Measurements from ENCODE around the gene CFAP410. TPM values are rescaled to one million over a fixed set of nuclear protein-coding genes. Genes with fewer than 3 reads are reported as not detected.
A peak's percentile ranks its signal among the peaks of the same experiment; 100 is the strongest.

Gene CFAP410
- total RNA-seq, 4 donors from 2014 or later = 10.6 to 23.0 (median 20.0) TPM

DNA sequence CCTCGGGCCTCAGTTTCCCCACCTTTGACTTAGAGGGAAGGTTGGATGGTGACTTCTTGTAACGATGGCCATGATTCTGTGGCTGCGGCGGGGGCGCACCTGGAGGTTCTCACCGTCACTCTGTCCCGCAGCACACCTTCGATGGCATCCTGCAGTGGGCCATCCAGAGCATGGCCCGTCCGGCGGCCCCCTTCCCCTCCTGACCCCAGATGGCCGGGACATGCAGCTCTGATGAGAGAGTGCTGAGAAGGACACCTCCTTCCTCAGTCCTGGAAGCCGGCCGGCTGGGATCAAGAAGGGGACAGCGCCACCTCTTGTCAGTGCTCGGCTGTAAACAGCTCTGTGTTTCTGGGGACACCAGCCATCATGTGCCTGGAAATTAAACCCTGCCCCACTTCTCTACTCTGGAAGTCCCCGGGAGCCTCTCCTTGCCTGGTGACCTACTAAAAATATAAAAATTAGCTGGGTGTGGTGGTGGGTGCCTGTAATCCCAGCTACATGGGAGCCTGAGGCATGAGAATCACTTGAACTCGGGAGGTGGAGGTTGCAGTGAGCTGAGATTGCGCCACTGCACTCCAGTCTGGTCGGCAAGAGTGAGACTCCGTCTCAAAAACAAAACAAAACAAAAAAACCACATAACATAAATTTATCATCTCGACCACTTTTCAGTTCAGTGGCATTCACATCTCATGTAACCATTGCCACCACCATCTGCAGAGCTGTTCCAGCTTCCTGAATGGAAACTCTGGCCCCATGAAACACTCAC, 41.5 kb downstream of the CFAP410 start:
- H3K4me3 ChIP-seq = no peak overlapping the region

DNA sequence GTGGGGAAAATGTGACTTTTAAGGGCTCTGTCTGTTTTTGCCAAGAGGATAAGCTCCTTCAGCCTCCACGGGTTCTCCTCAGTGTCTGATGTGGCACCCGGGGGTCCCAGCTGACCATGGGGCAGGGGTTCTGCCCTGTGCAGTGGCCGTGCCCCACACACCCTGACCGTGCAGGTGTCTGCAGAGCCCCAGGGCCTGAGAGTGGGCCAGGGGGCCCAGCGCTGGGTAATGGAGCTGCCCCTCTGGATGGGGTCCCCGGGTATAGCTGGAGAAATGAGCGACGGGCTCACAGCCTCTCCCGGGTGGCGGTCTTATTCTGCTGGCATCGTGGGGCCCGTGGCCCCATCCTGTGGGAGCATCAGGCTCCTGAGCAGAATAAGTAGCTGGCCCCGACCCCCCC, 42.3 kb downstream of the CFAP410 start:
- intact Hi-C loops (cut with DNase I; ENCODE audit: low total_unique reads) (no loop called here), in situ Hi-C loops (cut with MboI; ENCODE audit: low sequenced_read_pairs in 4 of 4) (no loop called here)
- Histone ChIP-seq H3K27me3 (peaks cover 0 to 8% (median 0%) of the 10 kb centered on the region in 3 donors), H3K36me3 (no peaks in the 10 kb centered on the region), H3K4me1 (peaks cover 15 to 21% of the 10 kb centered on the region in 2 donors), H3K4me3 (no peak overlapping the region), H3K9me3 (no peaks in the 10 kb centered on the region), H3K27ac (no peak overlapping the region)
- DNase-seq (no peak), ATAC-seq (no peak)
- no peak for TF ChIP-seq POLR2A (IDR thresholded peaks at IDR 0.05)
- TF ChIP-seq, protein P1, sequence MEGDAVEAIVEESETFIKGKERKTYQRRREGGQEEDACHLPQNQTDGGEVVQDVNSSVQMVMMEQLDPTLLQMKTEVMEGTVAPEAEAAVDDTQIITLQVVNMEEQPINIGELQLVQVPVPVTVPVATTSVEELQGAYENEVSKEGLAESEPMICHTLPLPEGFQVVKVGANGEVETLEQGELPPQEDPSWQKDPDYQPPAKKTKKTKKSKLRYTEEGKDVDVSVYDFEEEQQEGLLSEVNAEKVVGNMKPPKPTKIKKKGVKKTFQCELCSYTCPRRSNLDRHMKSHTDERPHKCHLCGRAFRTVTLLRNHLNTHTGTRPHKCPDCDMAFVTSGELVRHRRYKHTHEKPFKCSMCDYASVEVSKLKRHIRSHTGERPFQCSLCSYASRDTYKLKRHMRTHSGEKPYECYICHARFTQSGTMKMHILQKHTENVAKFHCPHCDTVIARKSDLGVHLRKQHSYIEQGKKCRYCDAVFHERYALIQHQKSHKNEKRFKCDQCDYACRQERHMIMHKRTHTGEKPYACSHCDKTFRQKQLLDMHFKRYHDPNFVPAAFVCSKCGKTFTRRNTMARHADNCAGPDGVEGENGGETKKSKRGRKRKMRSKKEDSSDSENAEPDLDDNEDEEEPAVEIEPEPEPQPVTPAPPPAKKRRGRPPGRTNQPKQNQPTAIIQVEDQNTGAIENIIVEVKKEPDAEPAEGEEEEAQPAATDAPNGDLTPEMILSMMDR (IDR thresholded peaks at IDR 0.05 in 4 of 5, conservative IDR thresholded peaks at IDR 0.05 in 1 of 5) = no peak

More for the DNA sequence above, 41.5 kb downstream of the CFAP410 start:
- TF ChIP-seq, protein P1 (IDR thresholded peaks at IDR 0.05 in 4 of 5, conservative IDR thresholded peaks at IDR 0.05 in 1 of 5) = peak; percentile 67 to 73 (median 71)
- TF ChIP-seq POLR2A (IDR thresholded peaks at IDR 0.05) = no peak
- Histone ChIP-seq H3K4me1 (peaks cover 15 to 21% of the 10 kb centered on the region in 2 donors), H3K27ac (peak overlapping the region in 2 of 4 donors; percentile 30 to 35), H3K36me3 (no peaks in the 10 kb centered on the region), H3K9me3 (no peaks in the 10 kb centered on the region), H3K27me3 (peaks cover 0 to 8% (median 0%) of the 10 kb centered on the region in 3 donors)
- DNase-seq (peak; percentile 74 to 80), ATAC-seq (peak; percentile 78 to 82)
- in situ Hi-C loops (cut with MboI; ENCODE audit: low sequenced_read_pairs in 4 of 4) = no loop called here
- intact Hi-C loops (cut with DNase I; ENCODE audit: low total_unique reads) = no loop called here

DNA sequence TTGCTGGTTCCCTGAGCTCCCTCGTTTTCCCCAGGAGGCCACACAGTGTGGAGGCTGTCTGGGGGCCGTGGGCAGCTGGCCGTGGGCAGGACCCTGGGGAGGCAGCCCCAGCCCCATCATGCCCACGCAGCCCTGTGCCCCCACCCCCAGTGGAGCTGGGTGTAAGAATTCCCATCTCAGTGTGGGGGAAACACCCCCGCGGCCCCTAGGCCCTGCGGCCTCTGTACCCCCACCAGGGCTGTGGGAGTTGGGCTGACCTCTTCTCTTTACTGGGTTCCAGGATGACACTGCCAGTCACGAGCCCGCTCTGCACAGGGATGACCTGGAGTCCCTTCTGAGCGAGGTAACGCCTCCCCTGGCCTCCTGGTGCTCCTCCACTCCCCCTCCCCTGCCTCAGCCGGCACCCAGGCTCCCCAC, 43.1 kb downstream of the CFAP410 start:
- no peaks in the 10 kb centered on the region for H3K36me3 ChIP-seq
- H3K27me3 ChIP-seq = peaks cover 0 to 8% (median 0%) of the 10 kb centered on the region in 3 donors
- peaks cover 12 to 19% of the 10 kb centered on the region in 2 donors for H3K4me1 ChIP-seq
- H3K4me3 ChIP-seq = no peak overlapping the region
- no peaks in the 10 kb centered on the region for H3K9me3 ChIP-seq
- no peak for ATAC-seq
- TF ChIP-seq, protein P1 (IDR thresholded peaks at IDR 0.05 in 4 of 5, conservative IDR thresholded peaks at IDR 0.05 in 1 of 5) = no peak
- no peak for TF ChIP-seq POLR2A (IDR thresholded peaks at IDR 0.05)
- in situ Hi-C loops (cut with MboI; ENCODE audit: low sequenced_read_pairs in 4 of 4) (no loop called here), intact Hi-C loops (cut with DNase I; ENCODE audit: low total_unique reads) (no loop called here)
- no peak for DNase-seq
- H3K27ac ChIP-seq = no peak overlapping the region

DNA sequence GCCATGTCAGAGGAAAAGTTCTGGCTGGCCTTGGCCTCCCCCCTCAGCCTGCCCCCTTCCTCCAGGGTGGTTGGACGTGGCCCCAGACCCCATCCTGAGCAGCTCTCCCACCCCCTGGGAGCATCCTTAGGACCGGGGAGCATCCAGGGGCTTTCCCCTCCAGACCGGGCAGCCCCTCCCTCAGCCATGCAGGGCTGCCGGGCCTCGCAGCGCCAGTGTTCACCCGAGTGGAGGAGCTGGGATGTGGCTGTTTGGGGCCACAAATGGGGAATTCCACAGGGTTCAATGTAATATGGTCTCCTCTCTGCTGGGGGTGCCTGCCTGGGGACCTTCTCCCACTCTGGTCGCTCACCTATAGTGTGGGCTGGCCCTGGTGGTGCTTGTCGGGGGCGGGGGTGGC, 43.5 kb downstream of the CFAP410 start:
- Histone ChIP-seq H3K27ac (no peak overlapping the region), H3K9me3 (no peaks in the 10 kb centered on the region), H3K4me1 (peaks cover 7 to 14% of the 10 kb centered on the region in 2 donors), H3K27me3 (peaks cover 0 to 8% (median 0%) of the 10 kb centered on the region in 3 donors), H3K4me3 (no peak overlapping the region), H3K36me3 (no peaks in the 10 kb centered on the region)
- in situ Hi-C loops (cut with MboI; ENCODE audit: low sequenced_read_pairs in 4 of 4) = no loop called here
- intact Hi-C loops (cut with DNase I; ENCODE audit: low total_unique reads) = no loop called here
- DNase-seq = no peak
- TF ChIP-seq, protein P1 (IDR thresholded peaks at IDR 0.05 in 4 of 5, conservative IDR thresholded peaks at IDR 0.05 in 1 of 5) = no peak
- no peak for TF ChIP-seq POLR2A (IDR thresholded peaks at IDR 0.05)
- no peak for ATAC-seq
